ENCODE data around the gene EGFR. TPM values are rescaled to one million over a fixed set of nuclear protein-coding genes. Genes with fewer than 3 reads are reported as not detected.

Gene EGFR
- total RNA-seq, 2 donors from 2014 or later = 54.8 to 56.7 TPM

- H3K27ac ChIP-seq = peak overlapping the region; percentile 67 to 81
- ATAC-seq (ENCODE audit: insufficient number of reproducible peaks, low FRiP score, low read depth) = no peak
Observed at GRCh38 chr7:55066938-55067337, 48.1 kb downstream of the EGFR start.

GRCh38 chr7:55067748-55068147 lies 48.9 kb downstream of the EGFR start:
- Histone ChIP-seq H3K9me3 (no peaks in the 10 kb centered on the region), H3K36me3 (no peaks in the 10 kb centered on the region), H3K27me3 (replicated peaks; ENCODE audit: insufficient read depth) (no peaks in the 10 kb centered on the region), H3K4me3 (no peak overlapping the region), H3K4me1 (ENCODE audit: control insufficient read depth in 1 of 2, low read depth in 2 of 2) (peaks cover 33 to 46% of the 10 kb centered on the region in 2 donors), H3K27ac (no peak overlapping the region)
- no peak for ATAC-seq (ENCODE audit: insufficient number of reproducible peaks, low FRiP score, low read depth)
- no peak for DNase-seq (ENCODE audit: low spot score)
- TF ChIP-seq CTCF (IDR thresholded peaks at IDR 0.05) = no peak

More at GRCh38 chr7:55066938-55067337, 48.1 kb downstream of the EGFR start:
- no peak for TF ChIP-seq CTCF (IDR thresholded peaks at IDR 0.05)
- DNase-seq (ENCODE audit: low spot score) = no peak
- H3K36me3 ChIP-seq = no peaks in the 10 kb centered on the region
- no peaks in the 10 kb centered on the region for H3K9me3 ChIP-seq
- H3K27me3 ChIP-seq (replicated peaks; ENCODE audit: insufficient read depth) = no peaks in the 10 kb centered on the region
- peaks cover 28 to 38% of the 10 kb centered on the region in 2 donors for H3K4me1 ChIP-seq (ENCODE audit: control insufficient read depth in 1 of 2, low read depth in 2 of 2)
- no peak overlapping the region for H3K4me3 ChIP-seq

GRCh38 chr7:55069271-55069792 lies 50.5 kb downstream of the EGFR start:
- no peak overlapping the region for H3K27ac ChIP-seq
- H3K27me3 ChIP-seq (replicated peaks; ENCODE audit: insufficient read depth) = no peaks in the 10 kb centered on the region
- no peak for TF ChIP-seq CTCF (IDR thresholded peaks at IDR 0.05)
- H3K36me3 ChIP-seq = no peaks in the 10 kb centered on the region
- ATAC-seq (ENCODE audit: insufficient number of reproducible peaks, low FRiP score, low read depth) = no peak
- no peaks in the 10 kb centered on the region for H3K9me3 ChIP-seq
- DNase-seq (ENCODE audit: low spot score) = no peak
- peaks cover 44 to 56% of the 10 kb centered on the region in 2 donors for H3K4me1 ChIP-seq (ENCODE audit: control insufficient read depth in 1 of 2, low read depth in 2 of 2)
- H3K4me3 ChIP-seq = no peak overlapping the region

- no peak overlapping the region for H3K4me3 ChIP-seq
- H3K27me3 ChIP-seq (replicated peaks; ENCODE audit: insufficient read depth) = no peaks in the 10 kb centered on the region
- peaks cover 42 to 55% of the 10 kb centered on the region in 2 donors for H3K4me1 ChIP-seq (ENCODE audit: control insufficient read depth in 1 of 2, low read depth in 2 of 2)
- no peaks in the 10 kb centered on the region for H3K9me3 ChIP-seq
- H3K27ac ChIP-seq = peak overlapping the region in 1 of 2 donors; percentile 76
- DNase-seq (ENCODE audit: low spot score) (no peak), ATAC-seq (ENCODE audit: insufficient number of reproducible peaks, low FRiP score, low read depth) (no peak)
- H3K36me3 ChIP-seq = no peaks in the 10 kb centered on the region
- no peak for TF ChIP-seq CTCF (IDR thresholded peaks at IDR 0.05)
Observed at GRCh38 chr7:55070271-55070743, 51.5 kb downstream of the EGFR start.

GRCh38 chr7:55070854-55071253 lies 52.0 kb downstream of the EGFR start:
- DNase-seq (ENCODE audit: low spot score) = no peak
- Histone ChIP-seq H3K27ac (peak overlapping the region in 1 of 2 donors; percentile 76), H3K9me3 (no peaks in the 10 kb centered on the region), H3K27me3 (replicated peaks; ENCODE audit: insufficient read depth) (no peaks in the 10 kb centered on the region), H3K4me3 (no peak overlapping the region), H3K4me1 (ENCODE audit: control insufficient read depth in 1 of 2, low read depth in 2 of 2) (peaks cover 45 to 58% of the 10 kb centered on the region in 2 donors), H3K36me3 (no peaks in the 10 kb centered on the region)
- no peak for ATAC-seq (ENCODE audit: insufficient number of reproducible peaks, low FRiP score, low read depth)
- TF ChIP-seq CTCF (IDR thresholded peaks at IDR 0.05) = no peak

Data from thoracic aorta (tissue), 2 donors.